ENCODE data around the gene SLC35G2.
A peak's percentile ranks its signal among the peaks of the same experiment; 100 is the strongest.

- 0 out of 2 replicates have a peak, but pooled peaks have one; percentile 7 for TF ChIP-seq CTCF (IDR thresholded peaks at IDR 0.05; ENCODE audit: low read length)
- TF ChIP-seq EZH2 (optimal IDR thresholded peaks at IDR 0.05; ENCODE audit: low read depth, low read length), result no peak
- TF ChIP-seq EZH2phosphoT487 (IDR thresholded peaks at IDR 0.05; ENCODE audit: low read length), result no peak
Measured at GRCh38 chr3:136787349-136787748, 31.6 kb upstream of the SLC35G2 start.
